Fibroblast of skin of left quadriceps (primary cell): ENCODE data around the gene IP6K2.

ENCODE experiments used
- DNase-seq, 2 experiments: peaks; one replicate each; pipeline ENCODE4 v3.0.0-alpha.2; 2013; ENCODE audit warnings: low read depth in 2 of 2

IP6K2 gene

DNA sequence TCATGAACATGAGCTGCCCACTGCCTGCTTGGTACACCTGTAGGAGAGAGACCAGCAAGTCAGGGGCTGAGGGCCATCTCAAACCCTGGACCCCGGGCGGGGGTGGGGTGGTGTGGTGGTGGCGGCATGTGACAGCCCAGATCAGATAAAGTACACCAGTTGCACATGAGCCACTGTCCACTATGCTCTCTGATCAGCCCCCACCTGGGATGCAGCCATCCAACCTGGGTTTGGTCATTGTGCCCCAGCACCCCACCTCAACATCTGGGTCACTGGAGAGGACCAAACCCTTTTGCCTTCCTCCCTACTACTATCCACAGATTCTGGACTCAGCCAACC is 28.3 kb downstream of the IP6K2 start:
- DNase-seq: no peak

GRCh38 chr3:48688032-48688736 is 28.8 kb downstream of the IP6K2 start:
- no peak for DNase-seq

DNA sequence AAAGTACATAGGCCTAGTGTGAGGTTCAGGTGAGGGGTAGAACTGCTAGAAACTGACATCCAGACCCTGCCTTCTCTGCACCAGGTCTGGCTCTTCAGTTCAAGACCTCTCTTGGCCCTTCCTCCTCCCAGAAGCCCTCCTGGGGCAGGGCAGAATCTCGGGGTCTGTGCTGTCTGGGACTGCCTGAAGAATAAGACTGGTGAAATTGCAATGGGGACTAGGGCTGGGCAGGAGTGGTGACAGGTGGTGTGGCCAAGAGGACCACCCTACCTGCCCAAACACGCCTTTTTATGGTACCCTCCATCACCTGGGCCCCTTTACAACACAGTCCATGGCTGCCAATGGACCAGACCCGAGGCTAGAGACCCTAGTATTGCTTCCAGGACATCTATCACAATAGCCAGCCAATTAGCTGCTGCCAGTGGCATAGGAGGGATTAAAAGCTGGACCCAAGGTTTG is 29.8 kb downstream of the IP6K2 start:
- DNase-seq: no peak

DNA sequence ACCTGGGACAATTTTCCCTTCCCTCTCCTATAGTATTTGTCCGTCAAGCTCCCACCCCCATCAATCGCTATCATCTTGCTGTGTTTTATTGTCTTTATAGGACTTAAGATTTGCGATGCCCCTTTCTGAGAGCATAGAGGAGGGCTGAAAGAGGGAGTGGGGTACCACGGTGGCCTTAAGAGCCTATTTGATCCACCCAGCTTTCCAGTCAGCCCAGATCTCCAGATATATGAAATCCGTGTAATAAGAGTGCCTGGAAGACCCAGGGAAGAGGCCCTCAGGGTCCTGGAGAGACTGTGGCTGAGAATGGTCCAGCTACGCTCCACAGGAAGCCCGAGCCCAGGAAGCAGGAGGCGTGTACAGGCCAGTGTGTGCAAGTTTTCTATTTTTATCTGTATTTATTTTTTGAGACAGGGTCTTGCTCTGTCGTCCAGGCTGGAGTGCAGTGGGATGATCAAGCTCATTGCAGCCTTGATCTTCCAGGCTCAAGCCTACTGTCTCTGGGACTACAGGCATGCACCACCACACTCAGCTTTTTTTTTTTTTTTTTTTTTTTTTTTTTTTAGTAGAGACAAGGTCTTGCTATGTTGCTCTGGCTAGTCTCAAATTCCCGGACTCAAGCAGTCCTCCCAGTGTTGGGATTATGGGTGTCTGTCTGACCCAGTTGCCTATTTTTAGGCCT is 30.3 kb downstream of the IP6K2 start:
- DNase-seq: no peak

DNA sequence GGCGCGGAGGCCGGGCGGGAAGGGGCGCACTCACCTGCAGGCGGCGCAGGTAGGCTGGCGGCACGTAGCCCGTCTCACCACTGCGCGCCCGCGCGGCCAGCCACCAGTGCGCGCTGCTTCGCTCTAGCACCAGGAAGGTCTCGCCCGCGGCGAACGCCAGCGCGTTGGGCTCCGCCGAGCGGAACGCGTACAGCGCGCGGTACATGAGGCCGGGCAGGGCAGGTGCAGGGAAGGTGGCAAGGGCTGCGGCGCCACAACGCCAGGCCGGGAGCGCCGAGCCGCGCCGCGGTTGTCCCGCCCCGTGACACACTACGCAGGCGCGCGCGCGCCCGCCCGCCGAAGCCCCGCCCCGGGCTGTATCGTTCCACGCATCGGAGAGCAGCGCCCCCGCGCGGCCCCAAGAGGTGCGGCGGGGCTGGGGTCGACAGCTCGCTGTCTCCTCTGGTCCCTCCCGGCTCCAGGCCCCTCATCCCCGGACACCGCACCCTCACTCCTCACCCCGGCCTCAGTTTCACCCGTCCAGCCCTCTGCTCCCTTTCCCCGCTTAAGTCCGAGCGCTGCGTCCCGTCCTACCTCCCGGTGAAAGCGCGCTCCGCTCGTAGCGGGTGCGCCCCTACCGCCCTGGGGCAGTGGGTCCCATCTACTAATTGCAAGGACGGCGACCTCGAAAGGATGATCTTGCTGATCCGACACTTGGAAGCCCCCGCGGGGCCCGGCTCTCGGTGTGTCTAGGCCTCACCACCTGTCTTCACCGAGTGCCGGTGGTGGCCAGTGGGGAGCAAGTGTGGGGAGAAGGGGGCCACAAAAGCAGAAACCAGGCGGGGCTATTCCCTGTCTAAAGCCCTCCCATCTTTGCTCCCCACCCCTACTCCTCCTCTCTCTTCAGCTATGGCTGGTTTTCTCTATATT is 31.2 kb downstream of the IP6K2 start, which contains the start of gene NCKIPSD:
NCKIPSD (minus strand) TSS at position 313 of the 909 bp plus-strand sequence; CDS start at position 205, 108 bp downstream.
- peak; percentile 58 to 59 for DNase-seq

DNA sequence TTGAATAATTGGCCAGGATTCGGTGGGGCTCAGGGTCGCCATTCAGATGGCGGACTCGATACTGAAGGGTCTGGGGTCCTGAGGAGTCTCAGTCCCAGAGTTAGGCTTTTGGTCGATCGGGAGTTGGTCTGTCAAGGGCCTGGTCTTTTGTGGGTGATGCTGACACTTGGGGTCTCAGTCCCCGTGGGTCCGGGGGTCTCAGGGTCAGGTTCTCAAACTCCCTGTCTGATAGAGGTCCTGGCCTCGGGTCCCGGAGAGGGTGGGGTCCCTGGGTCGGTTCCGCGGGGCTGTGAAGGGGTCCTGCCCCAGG is 31.8 kb downstream of the IP6K2 start:
- no peak for DNase-seq

DNA sequence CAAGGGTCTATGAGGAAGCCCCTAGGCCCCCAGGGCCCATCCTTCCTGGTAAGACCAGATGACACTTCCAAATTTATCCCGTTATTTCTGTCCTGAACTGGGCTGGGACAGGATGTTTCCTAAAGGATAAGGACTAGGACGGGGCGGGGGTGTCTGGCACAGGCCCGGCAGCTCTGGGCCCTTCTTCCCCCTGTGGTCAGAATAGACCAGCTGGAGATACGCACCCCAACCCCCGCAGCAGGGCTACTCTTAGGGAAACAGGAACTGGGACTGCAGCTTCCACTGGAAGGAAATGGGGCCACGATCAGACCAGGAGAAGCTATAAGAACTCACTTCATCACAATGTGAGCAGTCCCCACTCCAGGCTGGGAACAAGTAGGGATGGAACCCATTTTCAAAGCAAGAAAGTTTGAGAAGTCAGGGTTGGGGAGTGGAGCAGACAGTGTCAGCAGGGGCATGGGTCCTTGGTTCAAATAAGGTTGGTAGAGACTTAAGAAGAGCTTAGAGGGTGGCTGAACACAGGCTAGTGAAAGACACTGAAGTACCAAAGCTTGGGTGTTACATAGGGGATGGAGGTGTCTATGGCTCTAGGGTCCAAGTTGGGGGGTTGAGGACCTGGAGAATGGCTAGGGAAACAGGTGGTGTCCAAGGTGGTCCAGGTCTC is 32.4 kb downstream of the IP6K2 start:
- no peak for DNase-seq

GRCh38 chr3:48684054-48684349 is 33.0 kb downstream of the IP6K2 start:
- DNase-seq: no peak

- DNase-seq: no peak
These were observed 34.2 kb downstream of the IP6K2 start for GRCh38 chr3:48682786-48683185.

- no peak for DNase-seq
These were observed 34.9 kb downstream of the IP6K2 start for GRCh38 chr3:48681974-48682610.

GRCh38 chr3:48681541-48681880 is 35.5 kb downstream of the IP6K2 start:
- no peak for DNase-seq

GRCh38 chr3:48680811-48681540 is 36.0 kb downstream of the IP6K2 start:
- no peak for DNase-seq

- DNase-seq: no peak
These were observed 37.3 kb downstream of the IP6K2 start for GRCh38 chr3:48679411-48680391.

DNA sequence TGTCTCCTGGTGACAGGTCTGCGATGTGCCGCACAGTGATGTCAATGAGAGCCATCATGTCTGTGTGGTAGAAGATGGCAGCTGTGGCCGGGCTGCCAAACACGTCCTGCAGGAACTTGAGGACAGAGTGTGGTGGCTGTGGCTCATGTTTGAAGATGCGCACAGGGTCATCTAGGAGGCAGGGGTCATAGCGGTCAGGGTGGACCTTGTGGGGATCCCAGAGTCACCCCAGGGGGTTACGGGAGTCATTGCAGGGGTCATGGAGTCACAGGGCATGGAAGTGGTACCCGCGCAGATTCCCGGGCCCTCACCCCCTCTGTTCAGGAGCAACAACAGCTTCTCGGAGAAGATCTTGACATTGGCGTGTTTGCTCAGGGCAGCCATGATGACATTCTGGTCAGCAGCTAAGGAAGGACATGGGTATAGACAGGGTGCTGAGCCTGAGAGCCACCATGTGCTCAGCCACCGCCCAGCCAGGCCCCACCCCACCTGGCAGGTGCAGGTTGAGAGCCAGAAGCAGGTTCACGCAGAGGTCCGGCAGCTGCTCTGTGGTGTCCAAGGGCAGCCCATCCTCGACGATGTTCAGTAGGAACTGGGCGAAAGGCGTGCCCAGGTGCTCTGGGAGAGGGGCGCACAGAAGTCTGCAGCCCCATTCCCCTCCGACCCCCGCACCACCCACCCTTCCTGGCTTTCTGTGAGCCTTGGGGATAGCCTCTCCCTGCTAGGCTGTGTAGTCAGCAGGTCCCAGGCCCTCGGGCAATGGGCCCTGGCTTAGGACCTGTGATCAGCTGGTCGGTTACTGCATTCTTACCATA is 38.2 kb downstream of the IP6K2 start:
- DNase-seq: no peak

GRCh38 chr3:48678056-48678455 is 39.0 kb downstream of the IP6K2 start:
- no peak for DNase-seq

DNA sequence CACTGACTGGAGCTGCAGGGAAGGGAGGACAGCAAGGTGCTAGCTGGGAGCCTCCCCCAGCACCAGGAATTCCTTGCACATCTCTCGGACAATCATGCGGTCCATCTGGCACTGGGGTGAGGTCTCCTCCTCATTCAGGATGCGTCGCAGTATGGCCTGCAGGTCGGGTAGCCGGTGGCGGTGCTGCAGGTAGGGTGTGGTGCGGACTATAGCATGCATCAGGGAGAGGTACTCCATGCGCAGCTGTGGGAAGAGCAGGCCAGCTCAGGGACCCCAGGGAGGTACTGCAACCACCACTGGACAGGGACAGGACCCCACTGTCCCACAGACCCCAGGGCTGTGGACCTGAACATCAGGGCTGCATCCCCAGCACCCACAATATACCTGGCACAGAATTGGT is 42.5 kb downstream of the IP6K2 start:
- DNase-seq: no peak

- DNase-seq: no peak
These were observed 44.5 kb downstream of the IP6K2 start for GRCh38 chr3:48672522-48672921.

DNA sequence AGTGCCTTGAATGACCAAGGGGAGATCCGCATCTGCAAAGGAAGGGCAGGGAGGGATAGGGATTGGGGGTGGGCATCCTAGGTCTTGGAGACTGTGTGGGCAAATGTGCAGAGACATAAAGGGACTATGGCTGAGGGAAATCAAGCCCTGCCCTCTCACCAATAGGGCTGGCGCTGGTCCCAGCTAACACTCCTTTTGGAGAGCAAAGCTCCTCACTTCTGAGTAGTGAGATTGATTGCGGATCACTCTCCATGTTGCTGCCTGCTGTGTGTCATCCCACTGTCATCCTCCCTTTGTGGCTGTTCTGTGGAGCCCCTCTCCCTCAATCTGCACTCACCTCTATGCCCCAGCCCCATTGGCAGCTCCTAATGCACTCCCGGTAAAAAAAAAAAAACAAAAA is 52.1 kb downstream of the IP6K2 start:
- DNase-seq: no peak

DNA sequence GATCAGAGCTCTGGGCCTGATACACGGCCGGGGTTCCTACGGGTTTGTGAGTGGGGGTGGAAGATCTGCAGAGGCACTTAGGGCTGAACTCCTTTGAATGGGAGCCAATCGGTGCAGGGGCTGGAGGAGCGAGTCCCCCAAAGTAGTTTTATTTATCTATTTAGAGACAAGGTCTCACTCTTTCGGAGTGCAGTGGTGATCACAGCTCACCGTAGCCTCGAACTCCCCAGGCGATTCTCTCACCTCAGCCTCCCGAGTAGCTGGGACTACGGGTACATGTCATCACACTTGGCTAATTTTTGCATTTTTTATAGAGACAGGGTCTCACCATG is 52.7 kb downstream of the IP6K2 start:
- no peak for DNase-seq
